ENCODE data around the gene TBC1D14. TPM values are rescaled to one million over a fixed set of nuclear protein-coding genes. Genes with fewer than 3 reads are reported as not detected.

Gene TBC1D14
- total and polyA plus RNA-seq, 2 of the 4 experiments (the other 2 are of a cell fraction): 31.7 to 40.7 TPM

- CTCF ChIA-PET: interaction anchor here (1.0 kb wide), 1 partner anchor 71 kb away, joined by 3 read pairs; the partner anchor contains the start of gene TADA2B
- DNase-seq: no peak
- Histone ChIP-seq H4K91ac (ENCODE audit: insufficient read depth, low read depth, low read length) (no peak overlapping the region), H3K4me3 (ENCODE audit: insufficient read depth, low read depth, low read length) (no peak overlapping the region), H2AK9ac (replicated peaks; ENCODE audit: low read depth, low read length, poor library complexity) (no peak overlapping the region), H2BK15ac (ENCODE audit: low read depth, low read length) (no peak overlapping the region), H3K27ac (ENCODE audit: insufficient read depth, low read length) (no peak overlapping the region), H2BK120ac (ENCODE audit: low read depth, low read length) (no peak overlapping the region), H2AFZ (replicated peaks; ENCODE audit: low read length, poor library complexity) (no peak overlapping the region), H3K4ac (ENCODE audit: low read depth, low read length) (no peak overlapping the region), H2BK5ac (ENCODE audit: low read depth, low read length, poor library complexity, severe bottlenecking) (no peak overlapping the region), H3K79me1 (ENCODE audit: low read depth in 1 of 2, low read length in 2 of 2) (peaks cover 0 to 3% of the 10 kb centered on the region in 2 experiments; a peak in 2 of 4 replicates), H3K23ac (ENCODE audit: low read depth, low read length) (no peak overlapping the region), H3K14ac (replicated peaks; ENCODE audit: low read depth, low read length) (no peak overlapping the region), H3K9me1 (ENCODE audit: insufficient read depth, low read length) (0 out of 2 replicates have a peak, but pooled peaks cover 3% of the 10 kb centered on the region), H3K18ac (ENCODE audit: low read depth, low read length) (no peak overlapping the region), H2BK20ac (ENCODE audit: low read depth, low read length) (no peak overlapping the region), H3K36me3 (ENCODE audit: control insufficient read depth, insufficient read depth, low read length) (peaks cover 1% of the 10 kb centered on the region; the same call in 1 of the 2 replicates), H3K4me1 (ENCODE audit: control insufficient read depth, insufficient read depth, low read length) (0 out of 2 replicates have a peak, but pooled peaks cover 1% of the 10 kb centered on the region), H4K20me1 (ENCODE audit: insufficient read depth, low read length) (no peaks in the 10 kb centered on the region), H4K5ac (ENCODE audit: low read depth, low read length) (no peak overlapping the region), H2AK5ac (ENCODE audit: low read depth, low read length) (no peak overlapping the region), H3K4me2 (ENCODE audit: low read depth, low read length) (no peak overlapping the region), H3K9me3 (ENCODE audit: control insufficient read depth, insufficient read depth, low read length) (no peaks in the 10 kb centered on the region), H3K9ac (ENCODE audit: low read depth, low read length) (no peak overlapping the region), H3K56ac (ENCODE audit: extremely low read depth, insufficient read depth, low read length) (no peak overlapping the region), H3K27me3 (ENCODE audit: control insufficient read depth, insufficient read depth, low read length) (no peaks in the 10 kb centered on the region), H4K8ac (ENCODE audit: low read depth in 2 of 2, low read length in 2 of 2) (no peak overlapping the region)
- BruUV-seq (replicated peaks): no TSS peak
- 71% methylated on average over 1 of the region's 8 CpGs; no CpG with 5 or more reads in 1 of the 2 experiments for WGBS, 2 experiments (ENCODE audit: extremely low coverage in 2 of 2, insufficient read length in 1 of 2)
- in situ Hi-C loops (cut with MboI; ENCODE audit: low sequenced_read_pairs) (no loop called here), dilution Hi-C loops (cut with HindIII; ENCODE audit: low sequenced_read_pairs, unreplicated experiment) (no loop called here), intact Hi-C loops (cut with micrococcal nuclease) (loop anchor here (5.0 kb wide), 1 partner anchor 60 kb away; no protein-coding TSS in a partner anchor)
- TF ChIP-seq RAD21 (IDR thresholded peaks at IDR 0.05; ENCODE audit: low read length) (no peak), MXI1 (IDR thresholded peaks at IDR 0.05; ENCODE audit: borderline replicate concordance, low read depth, low read length) (no peak), CTCF (conservative IDR thresholded peaks at IDR 0.05; ENCODE audit: low read depth, low read length) (no peak), USF2 (IDR thresholded peaks at IDR 0.05; ENCODE audit: low read depth, low read length) (no peak), SMC3 (IDR thresholded peaks at IDR 0.05; ENCODE audit: low read depth, low read length) (no peak)
- POLR2A ChIA-PET (ENCODE audit: unreplicated experiment): interaction anchor here (0.7 kb wide), 1 partner anchor 95 kb away, joined by 3 read pairs; no protein-coding TSS in a partner anchor
- no peak for ATAC-seq (ENCODE audit: low read depth)
These were observed 62.7 kb downstream of the TBC1D14 start for GRCh38 chr4:6972375-6972650.
